GM19240 (cell line): ENCODE results near the gene CDCA5.

ENCODE experiments used
- DNase-seq: peaks from one replicate; pipeline ENCODE4 v3.0.0; 2011; ENCODE audit warnings: low spot score; ENCODE audit not compliant: insufficient read length

CDCA5 gene

GRCh38 chr11:65077451-65077850 is 6.4 kb downstream of the CDCA5 start:
- DNase-seq: no peak

DNA sequence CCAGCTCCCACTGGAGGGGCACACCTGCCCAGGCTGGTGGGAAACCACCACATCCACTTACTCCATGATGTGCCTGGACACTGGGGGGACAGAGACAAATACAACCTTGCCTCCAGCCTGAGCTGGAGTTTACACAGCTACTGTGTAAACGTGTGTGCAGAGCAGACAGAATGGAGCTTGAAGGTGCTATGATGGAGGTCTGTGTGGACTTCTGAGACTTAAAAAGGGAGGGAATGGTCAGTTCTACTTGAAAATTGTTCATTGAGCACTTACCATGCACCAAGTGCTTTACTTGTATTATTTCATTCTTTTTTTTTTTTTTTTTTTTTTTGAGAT is 11.2 kb downstream of the CDCA5 start:
- no peak for DNase-seq

DNA sequence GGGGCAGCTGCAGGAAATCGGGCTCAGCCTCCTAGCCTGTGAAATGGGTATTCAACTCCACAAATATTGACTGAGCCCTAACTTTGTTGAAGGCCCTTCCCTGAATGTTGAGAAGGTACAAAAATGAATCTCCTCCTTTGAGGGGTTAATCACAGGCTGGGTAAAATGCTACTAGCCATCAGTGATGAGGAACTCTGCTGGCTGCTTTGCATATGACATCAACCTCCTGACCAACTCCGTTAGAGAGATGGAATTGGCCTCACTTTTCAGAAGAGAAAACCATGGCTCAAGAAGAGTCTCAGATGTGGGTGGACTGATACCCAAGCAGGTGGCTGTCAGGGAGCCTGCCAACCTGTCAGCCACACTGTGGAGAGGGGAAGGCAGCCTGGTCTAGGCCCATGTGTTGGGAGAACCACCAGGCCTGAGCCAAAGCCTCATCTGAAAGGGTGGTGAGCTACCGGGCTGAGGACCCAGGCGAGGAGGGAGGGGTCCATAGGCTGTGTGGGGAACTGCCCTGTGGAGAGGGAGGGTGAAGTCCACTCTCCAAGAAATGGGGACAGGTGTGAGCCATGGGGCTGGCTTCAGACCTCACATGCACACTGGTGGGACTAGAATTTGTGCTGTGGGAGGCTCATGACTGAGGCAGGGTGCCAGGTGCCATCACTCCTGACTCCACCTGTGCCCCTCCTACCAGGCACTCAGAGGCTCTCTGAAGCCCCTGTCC is 11.8 kb downstream of the CDCA5 start:
- DNase-seq: no peak

DNA sequence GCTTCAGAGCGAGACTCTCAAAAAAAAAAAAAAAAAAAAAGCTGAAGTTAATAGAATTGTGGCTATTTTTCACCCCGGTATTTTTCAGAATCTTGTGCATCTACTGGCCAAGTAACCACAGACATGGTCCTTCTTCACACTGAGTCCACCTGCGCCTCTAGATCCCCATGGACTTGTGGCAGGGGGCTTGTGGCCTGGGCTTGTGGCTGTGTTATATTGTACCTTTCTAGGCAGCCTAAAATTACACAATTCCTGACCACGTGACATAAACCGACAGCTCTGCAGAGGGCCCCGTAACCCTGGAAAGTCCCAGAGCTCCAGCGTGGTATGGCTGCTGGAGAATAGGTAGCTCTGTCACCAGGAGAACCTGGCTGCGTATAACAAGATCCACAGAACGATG is 14.6 kb downstream of the CDCA5 start:
- DNase-seq: no peak

GRCh38 chr11:65067446-65067845 is 16.4 kb downstream of the CDCA5 start:
- no peak for DNase-seq

DNA sequence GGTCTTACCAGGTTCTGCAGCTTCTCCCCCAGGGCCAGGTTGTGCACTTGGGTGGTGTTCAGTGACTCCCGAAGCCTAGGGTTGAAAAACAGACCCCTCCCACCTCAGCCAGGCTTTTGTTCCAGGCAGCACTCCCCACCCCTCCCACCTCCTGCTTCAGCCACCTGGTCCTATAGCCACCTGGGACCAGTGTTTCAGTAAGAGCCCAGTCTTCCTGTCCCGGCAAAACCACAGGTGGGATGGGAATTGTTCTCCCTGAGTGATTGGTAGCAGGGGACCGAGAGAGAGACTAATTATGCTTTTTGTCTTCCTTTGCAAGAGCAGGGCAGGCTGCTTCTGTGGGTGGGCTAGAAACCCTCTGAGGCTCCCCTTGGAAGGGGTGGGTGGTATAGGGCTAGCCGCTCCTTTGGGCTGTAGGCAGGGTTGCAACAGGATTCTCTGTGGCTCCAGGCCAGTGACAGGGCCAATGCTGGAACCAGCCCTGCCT is 17.0 kb downstream of the CDCA5 start:
- DNase-seq: no peak

DNA sequence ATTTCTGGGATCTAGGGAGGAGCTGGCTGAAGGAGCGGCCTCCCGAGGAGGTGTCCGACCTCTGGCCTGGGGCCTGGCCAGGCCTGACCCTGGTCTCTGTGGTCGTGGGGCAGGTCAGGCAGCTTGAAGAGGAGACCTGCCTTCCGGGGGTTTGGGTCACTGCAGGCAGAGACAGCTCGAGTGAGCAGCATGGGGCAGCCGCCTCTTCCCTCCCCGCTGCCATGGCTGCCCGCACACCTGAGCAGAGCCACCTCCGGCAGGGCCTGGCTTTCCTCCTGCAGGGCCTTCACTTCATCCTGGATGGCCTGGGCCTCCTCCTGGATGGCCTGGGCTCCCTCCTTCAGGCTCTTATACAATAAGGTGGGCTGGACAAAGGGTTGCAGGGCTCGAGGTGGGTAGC is 17.5 kb downstream of the CDCA5 start:
- DNase-seq: no peak

DNA sequence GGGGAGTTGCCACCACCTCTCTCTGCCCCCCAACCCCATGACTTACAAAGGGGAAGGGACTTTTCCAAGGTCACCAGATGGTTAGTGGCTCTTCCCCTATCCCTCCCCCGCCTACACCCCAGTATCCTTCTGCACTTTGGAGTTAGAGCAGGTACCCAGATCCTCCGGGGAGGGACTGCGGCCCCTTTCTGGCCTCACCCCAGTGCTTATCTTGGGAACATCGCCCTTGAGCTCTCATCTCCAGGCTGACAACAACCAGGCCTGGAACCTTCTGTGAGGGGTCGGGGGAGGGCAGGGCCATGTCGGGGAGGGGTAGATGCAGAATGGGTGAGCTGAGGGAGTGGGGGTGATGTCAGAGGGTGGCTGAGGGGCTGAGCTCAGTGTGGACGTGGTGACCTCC is 18.0 kb downstream of the CDCA5 start:
- no peak for DNase-seq

GRCh38 chr11:65064847-65065240 is 19.0 kb downstream of the CDCA5 start:
- DNase-seq: no peak

GRCh38 chr11:65063532-65063931 is 20.3 kb downstream of the CDCA5 start:
- DNase-seq: no peak

DNA sequence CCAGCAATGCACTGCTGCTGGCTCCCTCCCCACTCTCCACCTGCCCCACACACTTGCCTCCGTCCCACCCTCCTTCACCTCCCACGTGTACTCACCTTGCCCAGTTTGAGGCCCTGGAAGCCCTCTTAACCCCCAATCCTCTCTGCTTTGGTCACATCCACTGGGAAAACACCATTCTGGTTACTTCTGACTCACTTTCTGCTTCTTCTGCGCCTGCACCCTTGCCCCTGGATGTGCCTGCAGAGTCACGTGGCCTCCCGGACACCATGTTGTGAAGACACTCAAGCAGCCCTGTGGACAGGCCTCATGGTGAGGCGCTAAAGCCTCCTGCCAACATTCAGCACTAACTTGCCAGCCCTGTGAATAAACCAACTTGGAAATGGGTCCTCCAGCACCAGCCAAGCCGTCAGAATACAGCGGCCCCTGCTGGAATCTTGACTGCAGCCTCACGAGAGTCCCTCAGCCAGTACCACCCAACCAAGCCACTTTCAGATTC is 22.9 kb downstream of the CDCA5 start:
- DNase-seq: no peak

GRCh38 chr11:65059959-65060824 is 23.6 kb downstream of the CDCA5 start:
- no peak for DNase-seq

GRCh38 chr11:65059523-65059922 is 24.3 kb downstream of the CDCA5 start:
- no peak for DNase-seq

GRCh38 chr11:65058419-65059054 is 25.3 kb downstream of the CDCA5 start, which contains the start of gene NAALADL1:
NAALADL1 (minus strand) TSS chr11:65058553; CDS start chr11:65058521, 32 bp downstream.
- no peak for DNase-seq

DNA sequence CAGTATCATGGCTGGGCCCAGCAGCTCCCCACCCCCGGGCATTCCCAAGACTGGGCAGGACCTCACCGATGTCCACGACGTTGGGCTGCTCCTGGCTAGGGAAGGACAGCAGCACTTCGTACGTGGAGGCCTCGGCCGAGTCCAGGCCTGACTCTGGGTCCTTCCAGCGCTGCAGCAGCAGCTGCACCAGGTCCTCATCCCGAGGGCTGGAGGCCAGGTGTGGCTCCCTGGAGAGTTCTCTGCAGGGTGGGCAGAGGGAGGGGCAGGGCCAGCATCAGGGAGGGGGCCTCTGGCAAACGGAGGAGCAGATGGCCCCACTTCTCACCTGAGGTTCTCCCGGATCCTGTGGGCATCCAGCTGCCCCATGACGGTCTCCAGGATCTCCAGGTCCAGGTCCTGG is 25.8 kb downstream of the CDCA5 start:
- no peak for DNase-seq

DNA sequence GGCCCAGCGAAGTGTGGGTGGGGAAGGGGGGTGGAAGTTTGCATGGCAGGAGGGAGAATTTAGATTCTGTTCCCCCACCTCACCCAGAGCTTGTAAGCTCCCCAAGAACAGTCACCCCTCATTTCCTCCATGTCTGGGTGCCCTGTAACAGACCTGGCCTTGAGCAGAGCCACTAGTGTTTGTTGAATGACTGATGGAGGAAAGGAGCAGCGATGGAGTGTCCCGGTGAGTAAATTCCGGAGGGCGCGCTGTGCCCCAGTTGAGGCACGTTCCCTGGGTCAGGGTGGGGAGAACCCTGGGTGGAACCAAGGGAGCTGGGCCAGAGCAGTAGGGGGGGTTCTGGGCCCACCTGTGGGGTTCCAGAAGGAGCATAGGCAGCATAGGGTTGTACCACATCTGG is 26.3 kb downstream of the CDCA5 start:
- DNase-seq: no peak

DNA sequence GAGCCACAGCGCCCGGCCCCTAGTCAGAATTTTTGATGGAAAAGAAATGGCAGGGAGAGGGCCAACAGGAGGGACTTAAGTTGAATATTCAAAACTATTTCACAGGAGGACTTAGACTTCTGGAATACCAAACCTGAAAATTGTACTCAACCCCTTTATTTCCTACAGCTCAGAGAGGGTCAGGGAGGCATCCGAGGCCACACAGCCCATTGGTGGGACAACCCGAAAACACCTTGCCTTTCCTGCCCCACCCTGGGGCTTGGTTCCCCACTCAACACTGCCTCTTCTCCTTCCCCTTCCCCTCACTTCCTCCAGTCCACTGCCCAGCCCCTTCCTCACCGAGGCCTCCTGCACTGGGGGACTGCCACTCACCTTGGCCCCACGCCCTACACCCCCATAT is 26.8 kb downstream of the CDCA5 start:
- DNase-seq: no peak

GRCh38 chr11:65055538-65055937 is 28.3 kb downstream of the CDCA5 start:
- no peak for DNase-seq

DNA sequence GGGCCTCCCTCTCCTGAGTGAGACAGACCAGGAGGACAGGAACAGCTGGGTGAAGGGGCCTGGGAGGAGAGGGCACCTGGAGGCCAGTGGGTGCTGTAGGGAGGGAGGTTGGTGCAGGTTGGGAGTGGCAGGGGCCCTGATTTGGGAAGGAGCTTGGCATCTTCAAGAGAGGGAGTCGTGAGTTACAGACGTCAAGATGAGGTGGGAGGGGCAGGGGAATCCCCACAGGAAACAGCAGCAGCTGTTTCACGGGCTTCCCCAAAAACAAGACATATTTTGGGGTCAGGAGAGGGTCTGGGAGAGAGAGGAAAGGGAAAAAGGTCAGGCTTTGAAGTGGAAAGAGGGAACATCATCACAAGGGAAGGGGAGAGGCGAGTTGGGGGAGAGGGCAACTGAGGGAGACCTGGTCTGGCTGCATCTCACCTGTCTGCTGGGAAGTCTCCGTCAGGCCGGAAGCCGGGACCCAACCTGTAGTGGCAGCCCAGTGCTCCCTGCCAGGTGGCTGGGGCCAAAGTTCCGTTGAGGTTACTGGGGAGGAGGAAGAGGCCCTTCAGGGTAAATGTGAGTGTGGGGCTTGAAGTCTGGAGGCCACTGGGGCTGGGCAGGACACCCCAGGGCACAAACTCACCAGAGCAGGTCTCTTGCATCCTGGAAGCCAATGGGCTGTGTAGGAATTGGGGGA is 29.9 kb downstream of the CDCA5 start:
- DNase-seq: no peak

DNA sequence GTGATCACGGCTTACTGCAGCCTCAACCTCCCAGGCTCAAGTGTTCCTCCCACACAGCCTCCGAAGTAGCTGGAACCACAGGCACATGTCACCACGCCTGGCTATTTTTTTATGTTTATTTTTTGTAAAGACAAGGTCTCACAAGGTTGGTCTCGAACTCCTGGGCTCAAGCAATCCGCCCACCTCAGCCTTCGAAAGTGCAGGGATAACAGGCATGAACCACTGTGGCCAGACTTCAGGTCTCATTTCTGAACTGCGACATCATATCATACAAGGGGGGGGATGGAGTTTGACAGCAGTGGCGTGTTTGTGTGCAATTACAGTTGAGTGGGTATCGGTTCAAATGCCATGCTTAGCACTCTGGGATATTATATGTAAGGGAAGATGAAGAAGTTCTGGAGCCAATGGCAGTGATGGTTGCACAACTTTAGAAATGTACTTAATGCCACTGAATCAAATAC is 32.4 kb downstream of the CDCA5 start:
- no peak for DNase-seq
